ENCODE data around the gene GPR87.

- TF ChIP-seq CTCF (conservative IDR thresholded peaks at IDR 0.05) (no peak), EZH2 (IDR thresholded peaks at IDR 0.05; ENCODE audit: low read depth) (no peak)
Observed at GRCh38 chr3:151330899-151331298, 14.3 kb upstream of the GPR87 start.

Measured in PC-9 (cell line).